Sigmoid colon (tissue), 7 donors: ENCODE results near the gene SNAI3. TPM values are rescaled to one million over a fixed set of nuclear protein-coding genes. Genes with fewer than 3 reads are reported as not detected.

Experiments used
- DNase-seq: peaks from one replicate; pipeline ENCODE4 v3.0.0-alpha.2; 2019
- H3K27ac ChIP-seq, 4 donors: fragments of 200-600 bp; sonication (generic); one replicate each; pipeline ENCODE4 v1.5.1; 2016 to 2019; ENCODE audit warnings: mild to moderate bottlenecking in 1 of 4
- H3K27me3 ChIP-seq, 3 donors: fragments of 200-600 bp; sonication (generic); one replicate each; pipeline ENCODE4 v1.5.1; 2019; ENCODE audit warnings: mild to moderate bottlenecking in 1 of 3
- H3K36me3 ChIP-seq, 4 donors: fragments of 200-600 bp; sonication (generic); one replicate each; pipeline ENCODE4 v1.5.1; 2016 to 2019
- H3K4me1 ChIP-seq, 4 donors: fragments of 200-600 bp; sonication (generic); one replicate each; pipeline ENCODE4 v1.5.1; 2017 to 2019
- H3K4me3 ChIP-seq, 4 donors: fragments of 200-600 bp; sonication (generic); one replicate each; pipeline ENCODE4 v1.5.1; 2017 to 2019; ENCODE audit warnings: mild to moderate bottlenecking in 2 of 4, moderate library complexity in 1 of 4
- H3K9me3 ChIP-seq, 4 donors: fragments of 200-600 bp in 3 of 4; sonication (generic) in 3 of 4; one replicate each; pipeline versions ENCODE4 v1.5.1 to v1.6.1; 2013 to 2019
- EP300 ChIP-seq, 4 donors: sonication (generic); formaldehyde crosslinking; IDR thresholded peaks; one replicate each; pipeline ENCODE4 v1.6.1; 2017; ENCODE audit warnings: antibody characterized with exemption in 4 of 4
- POLR2A ChIP-seq, 2 donors: fragments of 450-650 bp; IDR thresholded peaks; one replicate each; pipeline ENCODE4 v1.6.1; 2016; ENCODE audit warnings: antibody characterized with exemption in 2 of 2, mild to moderate bottlenecking in 2 of 2, moderate library complexity in 2 of 2
- POLR2AphosphoS5 ChIP-seq, 4 donors: sonication (generic); formaldehyde crosslinking; IDR thresholded peaks; one replicate each; pipeline ENCODE4 v1.6.1; 2017; ENCODE audit warnings: antibody characterized with exemption in 4 of 4
- WGBS, 2 donors: extraction: QIAGEN DNeasy Blood & Tissue Kit; methylation state at CpG; one replicate each; pipeline ENCODE4 v1.1.7; 2013; 5-methylcytosine and 5-hydroxymethylcytosine counted together
- intact Hi-C: fragments of 100-400 bp; cut with DNase I; formaldehyde crosslinking; loops from one replicate; pipeline ENCODE4 v1.15.1; 2023
- polyA plus RNA-seq, 3 donors: library from polyadenylated mRNA; stranded (reverse); fragments of 200-250 nt; gene quantifications; one replicate each; pipeline ENCODE4 v1.2.3, GENCODE V29; 2013
- total RNA-seq, 4 donors: library from RNA; depleted of rRNA; stranded (reverse); fragments of >200 nt; gene quantifications; one replicate each; pipeline ENCODE4 v1.1.0, GENCODE V29; 2016
- TF ChIP-seq, protein P1 (sequence below), 4 experiments: fragments of 450-650 bp in 3 of 4; fragments of 200-600 bp in 1 of 4; IDR thresholded peaks; one replicate each; pipeline ENCODE4 v1.5.1; 2016 to 2019; ENCODE audit warnings: antibody characterized with exemption in 4 of 4, mild to moderate bottlenecking in 3 of 4, moderate library complexity in 2 of 4
- donor health status: healthy with polysubstance abuse.
- donor health status: Bipolar disorder and iron deficiency.
- donor health status: healthy.

Gene SNAI3
- total and polyA plus RNA-seq, 7 donors: 0.46 to 3.0 (median 0.71) TPM; not detected in 2

DNA sequence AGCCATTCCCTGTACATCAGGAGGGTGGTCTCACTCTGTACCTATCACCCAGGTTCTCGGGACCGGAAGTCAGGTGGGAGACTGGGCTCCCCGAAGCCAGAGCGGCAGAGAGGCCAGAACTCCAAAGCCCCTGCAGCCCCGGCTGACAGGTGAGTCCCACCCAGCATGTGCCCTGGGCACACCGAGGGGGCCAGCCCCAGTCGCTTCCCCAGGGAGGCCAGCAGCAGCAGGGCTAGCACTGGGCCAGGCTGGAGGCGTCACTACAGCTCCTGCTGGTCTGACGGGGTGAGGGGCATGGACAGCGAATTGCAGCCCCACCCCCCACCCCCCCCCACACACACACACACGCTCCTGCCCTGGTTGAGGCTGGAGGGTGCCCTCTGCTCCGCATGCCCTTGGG, 55.9 kb downstream of the SNAI3 start:
- Histone ChIP-seq H3K4me3 (no peak overlapping the region), H3K9me3 (no peaks in the 10 kb centered on the region), H3K27me3 (peaks cover 0 to 23% (median 19%) of the 10 kb centered on the region in 3 donors), H3K4me1 (peaks cover 0 to 18% (median 15%) of the 10 kb centered on the region in 4 donors), H3K36me3 (peaks cover 28 to 76% (median 55%) of the 10 kb centered on the region in 4 donors), H3K27ac (no peak overlapping the region)
- intact Hi-C loops: no loop called here
- no peak for TF ChIP-seq POLR2A (IDR thresholded peaks at IDR 0.05)
- TF ChIP-seq, protein P1, sequence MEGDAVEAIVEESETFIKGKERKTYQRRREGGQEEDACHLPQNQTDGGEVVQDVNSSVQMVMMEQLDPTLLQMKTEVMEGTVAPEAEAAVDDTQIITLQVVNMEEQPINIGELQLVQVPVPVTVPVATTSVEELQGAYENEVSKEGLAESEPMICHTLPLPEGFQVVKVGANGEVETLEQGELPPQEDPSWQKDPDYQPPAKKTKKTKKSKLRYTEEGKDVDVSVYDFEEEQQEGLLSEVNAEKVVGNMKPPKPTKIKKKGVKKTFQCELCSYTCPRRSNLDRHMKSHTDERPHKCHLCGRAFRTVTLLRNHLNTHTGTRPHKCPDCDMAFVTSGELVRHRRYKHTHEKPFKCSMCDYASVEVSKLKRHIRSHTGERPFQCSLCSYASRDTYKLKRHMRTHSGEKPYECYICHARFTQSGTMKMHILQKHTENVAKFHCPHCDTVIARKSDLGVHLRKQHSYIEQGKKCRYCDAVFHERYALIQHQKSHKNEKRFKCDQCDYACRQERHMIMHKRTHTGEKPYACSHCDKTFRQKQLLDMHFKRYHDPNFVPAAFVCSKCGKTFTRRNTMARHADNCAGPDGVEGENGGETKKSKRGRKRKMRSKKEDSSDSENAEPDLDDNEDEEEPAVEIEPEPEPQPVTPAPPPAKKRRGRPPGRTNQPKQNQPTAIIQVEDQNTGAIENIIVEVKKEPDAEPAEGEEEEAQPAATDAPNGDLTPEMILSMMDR (IDR thresholded peaks at IDR 0.05): no peak
- no peak for TF ChIP-seq POLR2AphosphoS5 (IDR thresholded peaks at IDR 0.05)
- no peak for TF ChIP-seq EP300 (IDR thresholded peaks at IDR 0.05)
- DNase-seq: no peak
- 89 to 97% methylated on average over 11 to 12 of the region's 12 CpGs for WGBS, 2 donors

DNA sequence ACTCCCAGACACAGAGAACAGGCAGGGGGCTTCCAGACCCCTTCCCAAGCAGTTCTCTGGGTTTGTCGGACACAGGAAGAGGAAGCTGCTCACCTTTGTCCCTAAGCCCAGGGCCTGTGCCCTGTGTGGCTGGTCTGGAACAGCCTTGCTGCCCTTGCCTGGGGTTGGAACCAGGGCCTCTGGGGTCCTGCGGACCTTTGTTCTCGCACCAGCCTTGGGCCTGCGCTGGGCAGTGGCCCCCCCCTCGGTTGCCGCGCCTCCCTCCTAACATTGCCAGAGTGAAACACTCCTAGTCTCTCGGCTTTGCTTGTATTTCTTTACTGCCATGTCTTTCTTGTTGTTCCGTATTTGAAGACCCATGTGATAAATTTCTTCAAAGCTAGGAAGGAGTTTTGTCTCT, 56.5 kb downstream of the SNAI3 start:
- no peak for DNase-seq
- peaks cover 0 to 17% (median 14%) of the 10 kb centered on the region in 3 donors for H3K27me3 ChIP-seq
- H3K4me1 ChIP-seq: peaks cover 0 to 14% (median 12%) of the 10 kb centered on the region in 4 donors
- intact Hi-C loops: no loop called here
- no peak overlapping the region for H3K4me3 ChIP-seq
- peaks cover 30 to 82% (median 61%) of the 10 kb centered on the region in 4 donors for H3K36me3 ChIP-seq
- H3K27ac ChIP-seq: no peak overlapping the region
- WGBS, 2 donors: 86% methylated on average over 9 of the region's 9 CpGs
- H3K9me3 ChIP-seq: no peaks in the 10 kb centered on the region
- TF ChIP-seq POLR2A (IDR thresholded peaks at IDR 0.05) (no peak), POLR2AphosphoS5 (IDR thresholded peaks at IDR 0.05) (no peak), EP300 (IDR thresholded peaks at IDR 0.05) (no peak)
- TF ChIP-seq, protein P1 (IDR thresholded peaks at IDR 0.05): no peak

DNA sequence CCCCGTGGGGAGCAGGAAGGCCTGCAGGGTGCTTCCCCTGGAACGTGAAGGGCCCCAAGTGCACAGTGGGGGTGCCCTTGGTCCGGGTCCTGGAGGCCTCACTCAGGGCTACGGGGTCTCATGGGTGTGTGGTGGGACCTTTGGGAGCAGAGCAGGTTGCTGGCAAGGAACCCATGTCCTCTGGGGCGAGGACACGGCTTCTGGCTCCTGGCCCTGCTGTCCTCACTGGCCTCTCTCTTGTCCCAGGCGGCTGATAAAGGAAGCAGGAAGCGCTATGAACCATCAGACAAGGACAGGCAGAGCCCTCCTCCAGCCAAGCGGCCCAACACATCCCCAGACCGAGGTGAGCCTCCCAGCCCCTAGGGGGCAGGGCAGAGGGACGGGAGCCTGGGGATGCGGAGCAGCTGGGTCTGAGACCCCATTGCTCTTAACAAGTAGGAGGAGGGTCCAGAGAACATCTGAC, 57.8 kb downstream of the SNAI3 start:
- 74% methylated on average over 12 of the region's 12 CpGs for WGBS, 2 donors
- Histone ChIP-seq H3K27me3 (peaks cover 0 to 5% (median 4%) of the 10 kb centered on the region in 3 donors), H3K4me3 (no peak overlapping the region), H3K36me3 (peaks cover 43 to 95% (median 74%) of the 10 kb centered on the region in 4 donors), H3K27ac (no peak overlapping the region), H3K9me3 (no peaks in the 10 kb centered on the region), H3K4me1 (peaks cover 0 to 1% (median under 1%) of the 10 kb centered on the region in 4 donors)
- no peak for TF ChIP-seq EP300 (IDR thresholded peaks at IDR 0.05)
- TF ChIP-seq, protein P1 (IDR thresholded peaks at IDR 0.05): no peak
- no peak for TF ChIP-seq POLR2A (IDR thresholded peaks at IDR 0.05)
- TF ChIP-seq POLR2AphosphoS5 (IDR thresholded peaks at IDR 0.05): no peak
- DNase-seq: no peak
- intact Hi-C loops: no loop called here

Other genes starting within 250 kb of the SNAI3 start
- 1 to 10 TPM in 1 of 4 donors, under 1 TPM in 3; 0.27 to 2.5 (median 0.51) TPM for gene ZFPM1, start 233.2 kb downstream of the SNAI3 start, total RNA-seq
- gene ZFPM1, start 233.2 kb downstream of the SNAI3 start, polyA plus RNA-seq: 1 to 10 TPM in 2 of 3 donors, under 1 TPM in 1; 0.60 to 3.7 (median 1.2) TPM
- 10 to 100 TPM; 15.5 to 22.1 (median 16.6) TPM for gene ZC3H18, start 116.1 kb downstream of the SNAI3 start, total RNA-seq
- gene ZC3H18, start 116.1 kb downstream of the SNAI3 start, polyA plus RNA-seq: 10 to 100 TPM in 2 of 3 donors, 1 to 10 TPM in 1; 9.6 to 37.7 (median 13.6) TPM
- gene IL17C, start 47.9 kb downstream of the SNAI3 start, total RNA-seq: not detected
- under 1 TPM in 1 of 3 donors, not detected in 2; 0.96 TPM for gene IL17C, start 47.9 kb downstream of the SNAI3 start, polyA plus RNA-seq
- gene CYBA, start 35.5 kb downstream of the SNAI3 start, total RNA-seq: 100 to 1,000 TPM in 2 of 4 donors, 10 to 100 TPM in 2; 63.1 to 147 (median 105) TPM
- 100 to 1,000 TPM in 2 of 3 donors, 10 to 100 TPM in 1; 81.1 to 429 (median 208) TPM for gene CYBA, start 35.5 kb downstream of the SNAI3 start, polyA plus RNA-seq
- 10 to 100 TPM; 16.8 to 25.7 (median 23.2) TPM for gene MVD, start 23.4 kb downstream of the SNAI3 start, total RNA-seq
- gene MVD, start 23.4 kb downstream of the SNAI3 start, polyA plus RNA-seq: 100 to 1,000 TPM in 1 of 3 donors, 10 to 100 TPM in 2; 41.4 to 206 (median 84.8) TPM
- 10 to 100 TPM; 16.0 to 21.4 (median 17.9) TPM for gene RNF166, start 19.9 kb upstream of the SNAI3 start, total RNA-seq
- gene RNF166, start 19.9 kb upstream of the SNAI3 start, polyA plus RNA-seq: 10 to 100 TPM in 1 of 3 donors, 1 to 10 TPM in 2; 5.4 to 34.8 (median 6.2) TPM
- 10 to 100 TPM in 3 of 4 donors, 1 to 10 TPM in 1; 6.1 to 11.7 (median 10.7) TPM for gene CTU2, start 20.0 kb upstream of the SNAI3 start, total RNA-seq
- 10 to 100 TPM in 1 of 3 donors, 1 to 10 TPM in 2; 8.4 to 16.3 (median 9.2) TPM for gene CTU2, start 20.0 kb upstream of the SNAI3 start, polyA plus RNA-seq
- gene PIEZO1, start 98.7 kb upstream of the SNAI3 start, total RNA-seq: 100 to 1,000 TPM in 3 of 4 donors, 10 to 100 TPM in 1; 97.4 to 242 (median 158) TPM
- gene PIEZO1, start 98.7 kb upstream of the SNAI3 start, polyA plus RNA-seq: 100 to 1,000 TPM in 1 of 3 donors, 10 to 100 TPM in 2; 18.0 to 169 (median 29.4) TPM
- gene CDT1, start 117.3 kb upstream of the SNAI3 start, total RNA-seq: 1 to 10 TPM in 1 of 4 donors, under 1 TPM in 2, not detected in 1; 0.71 to 3.0 (median 0.81) TPM
- 10 to 100 TPM in 1 of 3 donors, 1 to 10 TPM in 2; 3.6 to 17.4 (median 6.9) TPM for gene CDT1, start 117.3 kb upstream of the SNAI3 start, polyA plus RNA-seq
- 10 to 100 TPM; 56.6 to 78.3 (median 62.5) TPM for gene APRT, start 125.4 kb upstream of the SNAI3 start, total RNA-seq
- 100 to 1,000 TPM; 245 to 329 (median 294) TPM for gene APRT, start 125.4 kb upstream of the SNAI3 start, polyA plus RNA-seq
- 10 to 100 TPM in 3 of 4 donors, 1 to 10 TPM in 1; 6.7 to 50.4 (median 11.4) TPM for gene GALNS, start 170.4 kb upstream of the SNAI3 start, total RNA-seq
- 10 to 100 TPM in 1 of 3 donors, 1 to 10 TPM in 2; 6.2 to 32.4 (median 9.0) TPM for gene GALNS, start 170.4 kb upstream of the SNAI3 start, polyA plus RNA-seq
- 10 to 100 TPM; 30.7 to 42.1 (median 39.3) TPM for gene TRAPPC2L, start 170.6 kb upstream of the SNAI3 start, total RNA-seq
- 10 to 100 TPM; 42.1 to 56.5 (median 46.0) TPM for gene TRAPPC2L, start 170.6 kb upstream of the SNAI3 start, polyA plus RNA-seq
- gene PABPN1L, start 180.2 kb upstream of the SNAI3 start, total RNA-seq: not detected
- gene PABPN1L, start 180.2 kb upstream of the SNAI3 start, polyA plus RNA-seq: under 1 TPM in 1 of 3 donors, not detected in 2; 0.15 TPM